GM23248 (cell line): ENCODE measurements around the gene SLITRK1.

Source experiments
- EZH2 ChIP-seq: fragments of 200-600 bp; sonication (generic); IDR thresholded peaks from 2 replicates; pipeline ENCODE4 v1.6.1; 2018; ENCODE audit warnings: antibody characterized with exemption, mild to moderate bottlenecking; ENCODE audit not compliant: insufficient read depth, poor library complexity, severe bottlenecking
- EZH2phosphoT487 ChIP-seq: fragments of 200-600 bp; sonication (generic); IDR thresholded peaks from 2 replicates; pipeline ENCODE4 v1.6.1; 2018; ENCODE audit warnings: antibody characterized with exemption, moderate library complexity, mild to moderate bottlenecking, low read depth; ENCODE audit not compliant: insufficient read depth

DNA sequence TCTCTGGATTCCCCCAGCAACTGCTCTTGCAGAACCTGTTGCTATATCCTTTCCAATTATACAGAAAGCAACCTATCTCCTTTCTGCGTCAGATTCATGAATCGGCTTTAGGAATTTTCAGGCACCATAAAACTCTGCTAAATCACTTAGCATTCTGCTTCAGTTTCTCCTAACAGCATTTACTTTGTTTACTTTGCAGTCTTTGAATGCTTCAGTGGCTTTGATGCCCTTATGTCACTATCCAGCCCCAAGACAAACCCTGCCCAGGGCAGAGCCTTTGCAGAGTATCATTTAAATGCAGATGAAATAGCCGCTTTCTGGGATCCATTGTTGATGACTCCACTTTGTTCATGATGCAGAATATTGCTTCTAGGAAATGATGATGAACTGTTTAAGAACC, 43.1 kb downstream of the SLITRK1 start:
- TF ChIP-seq EZH2 (no peak), EZH2phosphoT487 (no peak)
